ENCODE results near the gene MAVS. TPM values are rescaled to one million over a fixed set of nuclear protein-coding genes. Genes with fewer than 3 reads are reported as not detected.

MAVS gene
- total and polyA plus RNA-seq, 12 donors, result 17.5 to 48.7 (median 44.2) TPM

GRCh38 chr20:3812259-3812681 lies 34.4 kb upstream of the MAVS start:
- H3K27me3 ChIP-seq, result no peaks in the 10 kb centered on the region
- H3K4me3 ChIP-seq, result peak overlapping the region in 1 of 10 donors; percentile 57
- TF ChIP-seq CTCF (IDR thresholded peaks at IDR 0.05), result no peak
- intact Hi-C loops (cut with DNase I), result no loop called here
- no peaks in the 10 kb centered on the region for H3K36me3 ChIP-seq
- DNase-seq (no peak), ATAC-seq (no peak)
- H3K27ac ChIP-seq, result peak overlapping the region; percentile 72 to 96 (median 92)
- WGBS, 2 donors, result 89 to 94% methylated on average over 7 to 9 of the region's 9 CpGs
- H3K4me1 ChIP-seq, result peaks cover 10 to 63% (median 42%) of the 10 kb centered on the region in 9 donors
- no peaks in the 10 kb centered on the region for H3K9me3 ChIP-seq

- DNase-seq (no peak), ATAC-seq (no peak)
- WGBS, 2 donors, result 74 to 83% methylated on average over 8 of the region's 8 CpGs
- no peaks in the 10 kb centered on the region for H3K27me3 ChIP-seq
- intact Hi-C loops (cut with DNase I), result no loop called here
- peak overlapping the region in 7 of 10 donors; percentile 80 to 96 (median 93) for H3K27ac ChIP-seq
- H3K4me3 ChIP-seq, result no peak overlapping the region
- peaks cover 6 to 63% (median 38%) of the 10 kb centered on the region in 9 donors for H3K4me1 ChIP-seq
- no peaks in the 10 kb centered on the region for H3K9me3 ChIP-seq
- no peaks in the 10 kb centered on the region for H3K36me3 ChIP-seq
- no peak for TF ChIP-seq CTCF (IDR thresholded peaks at IDR 0.05)
Measured at GRCh38 chr20:3812975-3813847, 33.4 kb upstream of the MAVS start.

GRCh38 chr20:3813848-3814581 lies 32.6 kb upstream of the MAVS start:
- 89 to 93% methylated on average over 12 of the region's 12 CpGs for WGBS, 2 donors
- ATAC-seq, result no peak
- H3K4me1 ChIP-seq, result peaks cover 3 to 63% (median 42%) of the 10 kb centered on the region in 9 donors

More at GRCh38 chr20:3813848-3814581, 32.6 kb upstream of the MAVS start:
- DNase-seq, result no peak
- H3K4me3 ChIP-seq, result no peak overlapping the region
- no peaks in the 10 kb centered on the region for H3K27me3 ChIP-seq
- no peaks in the 10 kb centered on the region for H3K36me3 ChIP-seq
- no peak for TF ChIP-seq CTCF (IDR thresholded peaks at IDR 0.05)
- intact Hi-C loops (cut with DNase I), result no loop called here
- H3K27ac ChIP-seq, result peak overlapping the region in 2 of 10 donors; percentile 93 to 95
- no peaks in the 10 kb centered on the region for H3K9me3 ChIP-seq
